Measurements from ENCODE around the gene BACE1-AS.

BACE1-AS gene

GRCh38 chr11:117327567-117328374 lies 36.6 kb downstream of the BACE1-AS start, which contains the start of gene CEP164:
CEP164 (plus strand) TSS chr11:117327854; CDS start chr11:117338587, 10,733 bp downstream.
- peak; percentile 99 for DNase-seq

- peak; percentile 67 for DNase-seq
Observed at GRCh38 chr11:117328375-117329010, 37.3 kb downstream of the BACE1-AS start.

GRCh38 chr11:117332843-117333242 lies 41.7 kb downstream of the BACE1-AS start:
- DNase-seq = no peak

GRCh38 chr11:117333917-117334316 lies 42.8 kb downstream of the BACE1-AS start:
- DNase-seq = no peak

GRCh38 chr11:117334896-117335295 lies 43.8 kb downstream of the BACE1-AS start:
- no peak for DNase-seq

- DNase-seq = no peak
Observed at GRCh38 chr11:117335399-117335798, 44.3 kb downstream of the BACE1-AS start.

GRCh38 chr11:117337076-117337475 lies 45.9 kb downstream of the BACE1-AS start:
- DNase-seq = no peak
